Measurements from ENCODE around the gene KIFC1. TPM values are rescaled to one million over a fixed set of nuclear protein-coding genes. Genes with fewer than 3 reads are reported as not detected.
A peak's percentile ranks its signal among the peaks of the same experiment; 100 is the strongest.

The KIFC1 gene
- total RNA-seq, 4 donors from 2014 or later: 4.1 to 14.6 (median 9.3) TPM

DNA sequence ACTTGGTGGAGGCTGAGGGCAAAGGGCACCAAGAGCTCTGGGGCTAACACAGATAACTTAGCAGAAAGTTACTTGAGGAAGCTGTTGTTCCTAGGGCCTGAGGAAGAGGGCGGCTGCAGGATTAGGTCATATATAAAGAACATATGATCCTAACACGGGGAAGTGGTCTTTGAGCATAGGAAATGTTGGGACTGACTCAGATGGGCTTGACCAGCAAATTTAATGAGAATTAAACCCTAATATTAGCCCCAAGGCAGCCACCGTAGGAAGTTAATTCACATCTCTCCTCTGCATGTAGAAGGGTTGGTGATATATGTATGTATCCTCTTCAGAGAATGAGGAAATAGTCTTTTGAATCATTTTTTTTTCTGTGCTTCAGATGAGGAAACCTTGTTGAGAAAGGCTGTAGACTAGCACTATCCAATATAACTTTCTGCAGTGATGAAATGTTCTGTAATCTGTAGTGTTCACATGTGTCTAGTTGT, 53.5 kb downstream of the KIFC1 start:
- WGBS, 2 donors: 79 to 84% methylated on average over 3 of the region's 3 CpGs
- no peak overlapping the region for H3K4me3 ChIP-seq (ENCODE audit: low read depth, poor library complexity, severe bottlenecking)
- TF ChIP-seq, protein P1, sequence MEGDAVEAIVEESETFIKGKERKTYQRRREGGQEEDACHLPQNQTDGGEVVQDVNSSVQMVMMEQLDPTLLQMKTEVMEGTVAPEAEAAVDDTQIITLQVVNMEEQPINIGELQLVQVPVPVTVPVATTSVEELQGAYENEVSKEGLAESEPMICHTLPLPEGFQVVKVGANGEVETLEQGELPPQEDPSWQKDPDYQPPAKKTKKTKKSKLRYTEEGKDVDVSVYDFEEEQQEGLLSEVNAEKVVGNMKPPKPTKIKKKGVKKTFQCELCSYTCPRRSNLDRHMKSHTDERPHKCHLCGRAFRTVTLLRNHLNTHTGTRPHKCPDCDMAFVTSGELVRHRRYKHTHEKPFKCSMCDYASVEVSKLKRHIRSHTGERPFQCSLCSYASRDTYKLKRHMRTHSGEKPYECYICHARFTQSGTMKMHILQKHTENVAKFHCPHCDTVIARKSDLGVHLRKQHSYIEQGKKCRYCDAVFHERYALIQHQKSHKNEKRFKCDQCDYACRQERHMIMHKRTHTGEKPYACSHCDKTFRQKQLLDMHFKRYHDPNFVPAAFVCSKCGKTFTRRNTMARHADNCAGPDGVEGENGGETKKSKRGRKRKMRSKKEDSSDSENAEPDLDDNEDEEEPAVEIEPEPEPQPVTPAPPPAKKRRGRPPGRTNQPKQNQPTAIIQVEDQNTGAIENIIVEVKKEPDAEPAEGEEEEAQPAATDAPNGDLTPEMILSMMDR (IDR thresholded peaks at IDR 0.05): no peak
- no peak for TF ChIP-seq POLR2A (IDR thresholded peaks at IDR 0.05)
- intact Hi-C loops (cut with DNase I; ENCODE audit: low total_unique reads): no loop called here
- DNase-seq (ENCODE audit: low spot score in 2 of 2): no peak

DNA sequence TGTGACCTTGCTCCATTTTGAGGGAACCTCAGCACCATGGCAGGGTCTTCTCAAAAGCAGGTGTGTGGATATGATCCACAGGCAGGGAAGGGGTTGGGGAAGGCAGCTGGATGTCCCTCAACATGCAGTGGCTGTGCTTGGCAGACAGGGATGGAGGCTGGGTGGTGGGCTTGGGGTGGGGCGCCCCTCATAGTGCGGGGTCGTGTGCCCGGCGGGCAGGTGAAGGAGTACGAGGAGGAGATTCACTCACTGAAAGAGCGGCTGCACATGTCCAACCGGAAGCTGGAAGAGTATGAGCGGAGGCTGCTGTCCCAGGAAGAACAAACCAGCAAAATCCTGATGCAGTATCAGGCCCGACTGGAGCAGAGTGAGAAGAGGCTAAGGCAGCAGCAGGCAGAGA, 54.7 kb downstream of the KIFC1 start:
- WGBS, 2 donors: 91 to 95% methylated on average over 10 of the region's 10 CpGs
- no peak for DNase-seq (ENCODE audit: low spot score in 2 of 2)
- no peak overlapping the region for H3K4me3 ChIP-seq (ENCODE audit: low read depth, poor library complexity, severe bottlenecking)
- intact Hi-C loops (cut with DNase I; ENCODE audit: low total_unique reads): no loop called here
- TF ChIP-seq, protein P1 (IDR thresholded peaks at IDR 0.05): no peak
- no peak for TF ChIP-seq POLR2A (IDR thresholded peaks at IDR 0.05)

DNA sequence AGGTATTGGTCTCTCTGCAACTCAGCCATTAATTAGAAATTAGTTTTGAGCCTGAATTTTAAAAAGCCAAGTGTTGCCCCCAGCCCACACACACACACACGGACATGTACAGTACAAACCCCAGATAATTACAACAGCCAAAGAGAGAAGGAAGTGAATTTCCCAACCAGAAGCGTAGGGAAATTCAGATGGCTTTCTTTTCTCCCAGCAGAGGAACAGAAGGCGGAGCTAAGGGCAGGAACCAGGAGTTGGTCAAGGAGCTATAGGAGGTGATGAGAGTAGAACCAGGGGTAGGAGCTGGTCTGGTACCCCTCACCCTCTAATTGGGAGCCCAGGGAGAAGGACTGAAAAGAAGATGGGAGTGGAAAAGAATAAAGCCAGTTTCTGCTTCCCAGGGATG, 58.8 kb downstream of the KIFC1 start:
- 66 to 71% methylated on average over 3 of the region's 3 CpGs for WGBS, 2 donors
- TF ChIP-seq, protein P1 (IDR thresholded peaks at IDR 0.05): no peak
- no peak for TF ChIP-seq POLR2A (IDR thresholded peaks at IDR 0.05)
- intact Hi-C loops (cut with DNase I; ENCODE audit: low total_unique reads): no loop called here
- DNase-seq (ENCODE audit: low spot score in 2 of 2): no peak
- no peak overlapping the region for H3K4me3 ChIP-seq (ENCODE audit: low read depth, poor library complexity, severe bottlenecking)

DNA sequence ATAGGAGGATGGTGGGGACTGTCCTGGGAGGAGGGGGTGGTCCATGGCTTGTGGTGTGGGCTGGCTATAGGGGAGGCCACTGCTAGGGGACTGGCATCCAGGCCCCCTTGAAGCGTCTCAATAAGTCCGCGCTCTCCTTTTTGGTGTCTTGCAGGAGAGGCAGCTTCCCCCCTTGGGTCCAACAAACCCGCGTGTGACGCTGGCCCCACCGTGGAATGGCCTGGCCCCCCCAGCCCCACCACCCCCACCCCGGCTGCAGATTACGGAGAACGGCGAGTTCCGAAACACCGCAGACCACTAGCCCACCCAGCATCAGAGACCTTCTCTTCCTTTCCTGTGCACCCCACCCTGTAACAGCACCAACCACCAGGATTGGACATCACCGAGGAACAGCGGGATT, 60.0 kb downstream of the KIFC1 start:
- WGBS, 2 donors: 88 to 90% methylated on average over 15 of the region's 15 CpGs
- no peak overlapping the region for H3K4me3 ChIP-seq (ENCODE audit: low read depth, poor library complexity, severe bottlenecking)
- intact Hi-C loops (cut with DNase I; ENCODE audit: low total_unique reads): no loop called here
- no peak for TF ChIP-seq POLR2A (IDR thresholded peaks at IDR 0.05)
- TF ChIP-seq, protein P1 (IDR thresholded peaks at IDR 0.05): no peak
- no peak for DNase-seq (ENCODE audit: low spot score in 2 of 2)

DNA sequence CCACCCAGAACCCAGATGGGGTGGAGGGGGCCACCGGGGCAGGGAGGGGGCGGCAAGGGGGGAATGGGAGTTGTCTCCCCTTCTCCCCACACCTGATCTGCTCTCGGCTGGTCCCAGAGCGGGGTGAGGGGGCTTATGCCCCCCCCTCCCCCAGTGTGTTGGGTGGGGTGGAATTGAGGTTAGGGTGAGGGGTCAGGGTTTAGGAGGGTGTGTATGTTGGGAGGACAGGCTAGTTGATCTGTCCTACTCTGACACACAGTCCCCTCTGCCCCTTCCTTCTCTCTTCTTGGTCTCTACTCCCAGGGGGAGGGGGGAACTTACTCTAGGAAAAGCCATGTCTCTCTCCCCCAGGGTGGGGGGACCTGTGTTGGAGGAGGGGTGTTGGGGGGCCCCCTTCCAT, 60.9 kb downstream of the KIFC1 start:
- 84 to 91% methylated on average over 4 of the region's 4 CpGs for WGBS, 2 donors
- TF ChIP-seq, protein P1 (IDR thresholded peaks at IDR 0.05): no peak
- no peak for TF ChIP-seq POLR2A (IDR thresholded peaks at IDR 0.05)
- no peak overlapping the region for H3K4me3 ChIP-seq (ENCODE audit: low read depth, poor library complexity, severe bottlenecking)
- no peak for DNase-seq (ENCODE audit: low spot score in 2 of 2)
- intact Hi-C loops (cut with DNase I; ENCODE audit: low total_unique reads): no loop called here

DNA sequence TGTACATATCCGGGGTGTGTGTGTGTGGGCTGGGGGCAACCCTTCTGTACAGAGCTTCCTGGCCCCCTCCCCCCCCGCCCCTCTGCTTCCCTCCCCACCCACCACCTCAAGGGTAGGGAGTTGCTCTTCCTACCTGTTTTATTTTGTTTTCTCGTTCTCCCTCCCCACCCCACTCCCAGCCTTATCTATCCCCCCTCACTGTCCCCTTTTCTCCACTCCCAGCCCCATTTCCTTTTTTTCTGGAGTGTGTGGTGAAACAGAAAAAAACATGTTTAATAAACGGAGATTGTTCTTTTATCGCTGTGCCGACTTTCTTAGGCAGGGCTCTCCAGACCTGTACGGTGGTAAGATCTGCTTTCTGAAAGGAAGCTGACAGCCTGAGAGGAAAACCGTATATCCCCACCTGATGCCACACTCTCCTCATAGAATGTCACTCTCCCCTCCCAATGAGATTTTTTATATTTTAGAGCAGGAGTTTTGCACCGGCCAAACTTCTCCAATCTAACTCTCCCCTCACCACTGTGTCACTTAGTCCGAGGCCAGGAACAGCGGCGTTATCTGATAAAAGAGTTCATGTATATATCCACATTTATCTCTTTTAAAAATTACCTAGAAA, 61.9 kb downstream of the KIFC1 start:
- TF ChIP-seq, protein P1 (IDR thresholded peaks at IDR 0.05): no peak
- TF ChIP-seq POLR2A (IDR thresholded peaks at IDR 0.05): no peak
- WGBS, 2 donors: 2 to 5% methylated on average over 12 of the region's 12 CpGs
- peak overlapping the region; percentile 60 for H3K4me3 ChIP-seq (ENCODE audit: low read depth, poor library complexity, severe bottlenecking)
- DNase-seq (ENCODE audit: low spot score in 2 of 2): no peak
- intact Hi-C loops (cut with DNase I; ENCODE audit: low total_unique reads): no loop called here

Data from lower leg skin (tissue), 4 donors.